Loucy (cell line): Measurements from ENCODE around the gene CDK15.

Experiments
- H2AFZ ChIP-seq: fragments of 200-600 bp; sonication (generic); 2 replicates; pipeline ENCODE4 v1.6.0; 2016; ENCODE audit warnings: antibody characterized with exemption, mild to moderate bottlenecking, low read length, moderate library complexity
- H3F3A ChIP-seq: fragments of 200-600 bp; 2 replicates; pipeline ENCODE4 v1.6.0; 2016; ENCODE audit warnings: antibody characterized with exemption, low read depth, mild to moderate bottlenecking
- H3K27me3 ChIP-seq: fragments of 200-600 bp; sonication (generic); 2 replicates; pipeline ENCODE4 v1.6.1; 2014; ENCODE audit warnings: low read length, mild to moderate bottlenecking; ENCODE audit not compliant: insufficient read depth, poor library complexity, severe bottlenecking
- H3K36me3 ChIP-seq: fragments of 200-600 bp; sonication (generic); 2 replicates; pipeline ENCODE4 v1.6.1; 2016; ENCODE audit warnings: low read length; ENCODE audit not compliant: insufficient read depth
- H3K4me1 ChIP-seq: fragments of 200-600 bp; sonication (generic); 2 replicates; pipeline ENCODE4 v1.5.1; 2014; ENCODE audit warnings: low read length, mild to moderate bottlenecking; ENCODE audit not compliant: insufficient read depth, poor library complexity, severe bottlenecking
- H3K4me2 ChIP-seq: fragments of 200-600 bp; sonication (generic); 2 replicates; pipeline ENCODE4 v1.6.0; 2014; ENCODE audit warnings: antibody characterized with exemption, low read length, low read depth, mild to moderate bottlenecking; ENCODE audit not compliant: poor library complexity, severe bottlenecking
- H3K4me3 ChIP-seq: fragments of 200-600 bp; sonication (generic); 2 replicates; pipeline ENCODE4 v1.5.1; 2014; ENCODE audit warnings: low read length, mild to moderate bottlenecking, mixed read lengths; ENCODE audit not compliant: poor library complexity, severe bottlenecking
- H3K79me2 ChIP-seq: fragments of 200-600 bp; sonication (generic); 2 replicates; pipeline ENCODE4 v1.6.1; 2014; ENCODE audit warnings: low read length; ENCODE audit not compliant: insufficient read depth
- H3K9ac ChIP-seq: fragments of 200-600 bp; sonication (generic); 2 replicates; pipeline ENCODE4 v1.6.0; 2014; ENCODE audit warnings: mild to moderate bottlenecking, low read depth, low read length, moderate library complexity; ENCODE audit not compliant: poor library complexity, severe bottlenecking
- H3K9me2 ChIP-seq: fragments of 200-600 bp; sonication (generic); replicated peaks from 2 replicates; pipeline ENCODE4 v1.6.1; 2016; ENCODE audit warnings: low read depth, low read length, mixed read lengths
- H3K9me3 ChIP-seq: fragments of 200-600 bp; sonication (generic); 2 replicates; pipeline ENCODE4 v1.6.1; 2014; ENCODE audit warnings: mild to moderate bottlenecking, antibody characterized with exemption, low read length, low read depth; ENCODE audit not compliant: insufficient read depth
- H4K20me1 ChIP-seq: fragments of 200-600 bp; sonication (generic); 2 replicates; pipeline ENCODE4 v1.6.0; 2014; ENCODE audit warnings: antibody characterized with exemption, low read length, mild to moderate bottlenecking; ENCODE audit not compliant: insufficient read depth, poor library complexity, severe bottlenecking
- EZH2phosphoT487 ChIP-seq: fragments of 200-600 bp; IDR thresholded peaks from 2 replicates; pipeline ENCODE4 v1.6.1; 2018; ENCODE audit warnings: antibody characterized with exemption, mild to moderate bottlenecking, moderate library complexity, borderline replicate concordance
- TF ChIP-seq, protein P1 (sequence below): fragments of 200-600 bp; sonication (generic); conservative IDR thresholded peaks from 2 replicates; pipeline ENCODE4 v1.5.1; 2014; ENCODE audit warnings: mild to moderate bottlenecking, antibody characterized with exemption, low read length

The CDK15 gene

GRCh38 chr2:201942531-201942930, 136.2 kb downstream of the CDK15 start:
- H3F3A ChIP-seq: no peaks in the 10 kb centered on the region
- no peaks in the 10 kb centered on the region for H3K4me1 ChIP-seq
- H3K79me2 ChIP-seq: no peaks in the 10 kb centered on the region
- TF ChIP-seq, protein P1, sequence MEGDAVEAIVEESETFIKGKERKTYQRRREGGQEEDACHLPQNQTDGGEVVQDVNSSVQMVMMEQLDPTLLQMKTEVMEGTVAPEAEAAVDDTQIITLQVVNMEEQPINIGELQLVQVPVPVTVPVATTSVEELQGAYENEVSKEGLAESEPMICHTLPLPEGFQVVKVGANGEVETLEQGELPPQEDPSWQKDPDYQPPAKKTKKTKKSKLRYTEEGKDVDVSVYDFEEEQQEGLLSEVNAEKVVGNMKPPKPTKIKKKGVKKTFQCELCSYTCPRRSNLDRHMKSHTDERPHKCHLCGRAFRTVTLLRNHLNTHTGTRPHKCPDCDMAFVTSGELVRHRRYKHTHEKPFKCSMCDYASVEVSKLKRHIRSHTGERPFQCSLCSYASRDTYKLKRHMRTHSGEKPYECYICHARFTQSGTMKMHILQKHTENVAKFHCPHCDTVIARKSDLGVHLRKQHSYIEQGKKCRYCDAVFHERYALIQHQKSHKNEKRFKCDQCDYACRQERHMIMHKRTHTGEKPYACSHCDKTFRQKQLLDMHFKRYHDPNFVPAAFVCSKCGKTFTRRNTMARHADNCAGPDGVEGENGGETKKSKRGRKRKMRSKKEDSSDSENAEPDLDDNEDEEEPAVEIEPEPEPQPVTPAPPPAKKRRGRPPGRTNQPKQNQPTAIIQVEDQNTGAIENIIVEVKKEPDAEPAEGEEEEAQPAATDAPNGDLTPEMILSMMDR: no peak
- no peak for TF ChIP-seq EZH2phosphoT487
- no peaks in the 10 kb centered on the region for H3K9me2 ChIP-seq
- no peak overlapping the region for H3K4me2 ChIP-seq
- no peaks in the 10 kb centered on the region for H3K36me3 ChIP-seq
- H3K9ac ChIP-seq: no peak overlapping the region
- H3K4me3 ChIP-seq: no peak overlapping the region
- H2AFZ ChIP-seq: no peak overlapping the region
- no peaks in the 10 kb centered on the region for H4K20me1 ChIP-seq
- H3K27me3 ChIP-seq: no peaks in the 10 kb centered on the region
- H3K9me3 ChIP-seq: no peaks in the 10 kb centered on the region
